ENCODE measurements around the gene BTN3A1. TPM values are rescaled to one million over a fixed set of nuclear protein-coding genes. Genes with fewer than 3 reads are reported as not detected.
"Not testable (repeated sequence)": the region's sequence is repeated elsewhere in the genome, so short reads cannot be mapped to it uniquely, and the experiment has no call there.

BTN3A1 gene
- total RNA-seq, 2 donors from 2014 or later, result 15.6 to 15.9 TPM

GRCh38 chr6:26412954-26413353, 10.9 kb downstream of the BTN3A1 start:
- DNase-seq (ENCODE audit: low spot score), result no peak
- no peaks in the 10 kb centered on the region for H3K27me3 ChIP-seq (replicated peaks; ENCODE audit: insufficient read depth)
- no peak overlapping the region for H3K4me3 ChIP-seq
- intact Hi-C loops (cut with DNase I), result no loop called here
- H3K27ac ChIP-seq, result no peak overlapping the region
- 83% methylated on average over 4 of the region's 4 CpGs for WGBS
- H3K36me3 ChIP-seq, result no peaks in the 10 kb centered on the region
- TF ChIP-seq POLR2AphosphoS5 (IDR thresholded peaks at IDR 0.05), result no peak
- TF ChIP-seq POLR2A (IDR thresholded peaks at IDR 0.05), result no peak
- TF ChIP-seq CTCF (IDR thresholded peaks at IDR 0.05), result no peak
- no peaks in the 10 kb centered on the region for H3K4me1 ChIP-seq (replicated peaks)
- no peaks in the 10 kb centered on the region for H3K9me3 ChIP-seq

GRCh38 chr6:26414281-26414680, 12.2 kb downstream of the BTN3A1 start:
- Histone ChIP-seq H3K36me3 (no peaks in the 10 kb centered on the region), H3K27ac (no peak overlapping the region), H3K9me3 (no peaks in the 10 kb centered on the region), H3K27me3 (replicated peaks; ENCODE audit: insufficient read depth) (no peaks in the 10 kb centered on the region), H3K4me3 (no peak overlapping the region), H3K4me1 (replicated peaks) (no peaks in the 10 kb centered on the region)
- intact Hi-C loops (cut with DNase I), result no loop called here
- no peak for TF ChIP-seq POLR2AphosphoS5 (IDR thresholded peaks at IDR 0.05)
- no peak for TF ChIP-seq POLR2A (IDR thresholded peaks at IDR 0.05)
- TF ChIP-seq CTCF (IDR thresholded peaks at IDR 0.05), result no peak
- no peak for DNase-seq (ENCODE audit: low spot score)
- WGBS, result 87% methylated on average over 3 of the region's 3 CpGs

GRCh38 chr6:26415036-26415614, 13.1 kb downstream of the BTN3A1 start:
- no peak for DNase-seq (ENCODE audit: low spot score)
- intact Hi-C loops (cut with DNase I), result no loop called here
- WGBS, result 95% methylated on average over 1 of the region's 1 CpG
- H3K4me1 ChIP-seq (replicated peaks), result no peaks in the 10 kb centered on the region
- no peaks in the 10 kb centered on the region for H3K9me3 ChIP-seq
- no peaks in the 10 kb centered on the region for H3K36me3 ChIP-seq
- no peak overlapping the region for H3K4me3 ChIP-seq
- no peaks in the 10 kb centered on the region for H3K27me3 ChIP-seq (replicated peaks; ENCODE audit: insufficient read depth)
- no peak overlapping the region for H3K27ac ChIP-seq
- TF ChIP-seq CTCF (IDR thresholded peaks at IDR 0.05), result no peak
- no peak for TF ChIP-seq POLR2AphosphoS5 (IDR thresholded peaks at IDR 0.05)
- no peak for TF ChIP-seq POLR2A (IDR thresholded peaks at IDR 0.05)

- Histone ChIP-seq H3K27me3 (replicated peaks; ENCODE audit: insufficient read depth) (no peaks in the 10 kb centered on the region), H3K36me3 (no peaks in the 10 kb centered on the region), H3K4me3 (no peak overlapping the region), H3K4me1 (replicated peaks) (no peaks in the 10 kb centered on the region), H3K27ac (no peak overlapping the region), H3K9me3 (no peaks in the 10 kb centered on the region)
- no peak for DNase-seq (ENCODE audit: low spot score)
- WGBS, result 81% methylated on average over 2 of the region's 2 CpGs
- intact Hi-C loops (cut with DNase I), result no loop called here
- TF ChIP-seq POLR2AphosphoS5 (IDR thresholded peaks at IDR 0.05), result no peak
- no peak for TF ChIP-seq POLR2A (IDR thresholded peaks at IDR 0.05)
- TF ChIP-seq CTCF (IDR thresholded peaks at IDR 0.05), result no peak
These were observed 13.7 kb downstream of the BTN3A1 start for GRCh38 chr6:26415791-26416190.

- Histone ChIP-seq H3K4me1 (replicated peaks) (no peaks in the 10 kb centered on the region), H3K4me3 (no peak overlapping the region), H3K9me3 (no peaks in the 10 kb centered on the region), H3K27ac (no peak overlapping the region), H3K36me3 (no peaks in the 10 kb centered on the region), H3K27me3 (replicated peaks; ENCODE audit: insufficient read depth) (no peaks in the 10 kb centered on the region)
- intact Hi-C loops (cut with DNase I), result no loop called here
- TF ChIP-seq POLR2A (IDR thresholded peaks at IDR 0.05), result no peak
- TF ChIP-seq CTCF (IDR thresholded peaks at IDR 0.05), result no peak
- TF ChIP-seq POLR2AphosphoS5 (IDR thresholded peaks at IDR 0.05), result no peak
- no peak for DNase-seq (ENCODE audit: low spot score)
- 63% methylated on average over 1 of the region's 1 CpG for WGBS
These were observed 14.2 kb downstream of the BTN3A1 start for GRCh38 chr6:26416288-26416687.

GRCh38 chr6:26418077-26418476, 16.0 kb downstream of the BTN3A1 start:
- H3K27me3 ChIP-seq (replicated peaks; ENCODE audit: insufficient read depth); H3K36me3 ChIP-seq; H3K27ac ChIP-seq; H3K9me3 ChIP-seq; H3K4me3 ChIP-seq; H3K4me1 ChIP-seq (replicated peaks); DNase-seq (ENCODE audit: low spot score); intact Hi-C loops (cut with DNase I): not testable (repeated sequence)
- WGBS, result 96% methylated on average over 2 of the region's 2 CpGs

- intact Hi-C loops (cut with DNase I); H3K27me3 ChIP-seq (replicated peaks; ENCODE audit: insufficient read depth); H3K36me3 ChIP-seq; DNase-seq (ENCODE audit: low spot score); H3K4me3 ChIP-seq; H3K9me3 ChIP-seq; H3K27ac ChIP-seq; H3K4me1 ChIP-seq (replicated peaks): not testable (repeated sequence)
- 97% methylated on average over 3 of the region's 3 CpGs for WGBS
These were observed 16.7 kb downstream of the BTN3A1 start for GRCh38 chr6:26418795-26419194.
